Measurements from ENCODE around the gene BRAT1.

GRCh38 chr7:2569421-2569820 is 14.1 kb upstream of the BRAT1 start:
- TF ChIP-seq CTCF (IDR thresholded peaks at IDR 0.05) = no peak
- no peak for TF ChIP-seq ETV6 (CRISPR knock-in tag; IDR thresholded peaks at IDR 0.05)
- TF ChIP-seq CDX4 (CRISPR knock-in tag; IDR thresholded peaks at IDR 0.05; ENCODE audit: borderline replicate concordance) = no peak
- TF ChIP-seq TCF7 (CRISPR knock-in tag; IDR thresholded peaks at IDR 0.05; ENCODE audit: low read depth) = no peak

Measured in WTC11 (cell line).